GM18502 (cell line): ENCODE data around the gene MYO7B.

Experiments used
- ATAC-seq: cut with Tn5 transposase; IDR thresholded peaks from one replicate; pipeline ENCODE4 v1.9.1; 2021; ENCODE audit warnings: mild to moderate bottlenecking; ENCODE audit not compliant: unreplicated experiment, poor library complexity

The MYO7B gene

GRCh38 chr2:127655209-127656073 lies 120.0 kb downstream of the MYO7B start:
- no peak for ATAC-seq

- ATAC-seq: no peak
These were observed 121.2 kb downstream of the MYO7B start for GRCh38 chr2:127656569-127657231.

- ATAC-seq: no peak
These were observed 121.7 kb downstream of the MYO7B start for GRCh38 chr2:127657232-127657595.

- no peak for ATAC-seq
These were observed 122.7 kb downstream of the MYO7B start for GRCh38 chr2:127658146-127658545.

- ATAC-seq: no peak
These were observed 123.3 kb downstream of the MYO7B start for GRCh38 chr2:127658641-127659407.

GRCh38 chr2:127659408-127660290 lies 124.2 kb downstream of the MYO7B start:
- no peak for ATAC-seq

- ATAC-seq: no peak
These were observed 124.8 kb downstream of the MYO7B start for GRCh38 chr2:127660291-127660578.

- no peak for ATAC-seq
These were observed 125.7 kb downstream of the MYO7B start for GRCh38 chr2:127661072-127661649.

- ATAC-seq: no peak
These were observed 126.5 kb downstream of the MYO7B start for GRCh38 chr2:127661949-127662510.

GRCh38 chr2:127662937-127663565 lies 127.6 kb downstream of the MYO7B start:
- ATAC-seq: no peak

GRCh38 chr2:127663566-127664064 lies 128.1 kb downstream of the MYO7B start:
- no peak for ATAC-seq

GRCh38 chr2:127664065-127664894 lies 128.8 kb downstream of the MYO7B start:
- ATAC-seq: no peak

- no peak for ATAC-seq
These were observed 129.4 kb downstream of the MYO7B start for GRCh38 chr2:127664895-127665225.

GRCh38 chr2:127665267-127665893 lies 129.9 kb downstream of the MYO7B start:
- ATAC-seq: no peak

- no peak for ATAC-seq
These were observed 133.6 kb downstream of the MYO7B start for GRCh38 chr2:127669056-127669455.

GRCh38 chr2:127670055-127670956 lies 134.8 kb downstream of the MYO7B start:
- no peak for ATAC-seq

GRCh38 chr2:127670957-127671290 lies 135.4 kb downstream of the MYO7B start:
- no peak for ATAC-seq
